IMR-90 (cell line): ENCODE results near the gene MYORG. TPM values are rescaled to one million over a fixed set of nuclear protein-coding genes. Genes with fewer than 3 reads are reported as not detected.

Experiments used
- ATAC-seq: fragments of 200-7000 bp; cut with Tn5 transposase; 2 replicates; pipeline ENCODE4 v1.9.1; 2020; ENCODE audit warnings: low read depth, mild to moderate bottlenecking, moderate library complexity
- BruUV-seq: library from RNA; stranded (reverse); fragments of 400-500 nt; replicated peaks from 2 replicates; lab custom pipeline; 2021; lab: Mats Ljungman, UMichigan
- CTCF ChIA-PET: fragments of 300-600 bp; formaldehyde crosslinking; extraction: SDS; loops from one replicate; lab custom pipeline; 2021; ENCODE audit warnings: antibody characterized with exemption; lab: Yijun Ruan, JAX
- POLR2A ChIA-PET: fragments of 300-600 bp; sonication (Branson Sonifier 250); formaldehyde crosslinking; loops from one replicate; lab custom pipeline; 2022; ENCODE audit warnings: antibody characterized with exemption; ENCODE audit not compliant: unreplicated experiment; lab: Charles Lee
- DNase-seq: peaks from one replicate; pipeline ENCODE4 v3.0.0; 2013
- H2AFZ ChIP-seq: replicated peaks from 2 replicates; pipeline ENCODE3; 2013; ENCODE audit warnings: low read length, mild to moderate bottlenecking; ENCODE audit not compliant: poor library complexity
- H2AK5ac ChIP-seq: 2 replicates; pipeline ENCODE4 v1.6.1; 2013; ENCODE audit warnings: low read depth, low read length, inconsistent platforms
- H2AK9ac ChIP-seq: replicated peaks from 2 replicates; pipeline ENCODE3; 2013; ENCODE audit warnings: mild to moderate bottlenecking, low read depth, low read length, moderate library complexity; ENCODE audit not compliant: poor library complexity
- H2BK120ac ChIP-seq: 2 replicates; pipeline ENCODE4 v1.6.1; 2013; ENCODE audit warnings: low read depth, low read length, inconsistent platforms
- H2BK15ac ChIP-seq: 3 replicates; pipeline ENCODE4 v1.6.1; 2013; ENCODE audit warnings: low read depth, low read length, inconsistent platforms
- H2BK20ac ChIP-seq: 2 replicates; pipeline ENCODE4 v1.6.1; 2013; ENCODE audit warnings: low read depth, mild to moderate bottlenecking, inconsistent platforms, low read length, moderate library complexity
- H2BK5ac ChIP-seq: 2 replicates; pipeline ENCODE4 v1.6.1; 2013; ENCODE audit warnings: mild to moderate bottlenecking, low read depth, low read length, inconsistent platforms; ENCODE audit not compliant: poor library complexity, severe bottlenecking
- H3K14ac ChIP-seq: replicated peaks from 2 replicates; pipeline ENCODE4 v1.6.1; 2013; ENCODE audit warnings: low read depth, low read length, inconsistent platforms
- H3K18ac ChIP-seq: 2 replicates; pipeline ENCODE4 v1.6.1; 2013; ENCODE audit warnings: low read depth, low read length, control low read depth
- H3K23ac ChIP-seq: 2 replicates; pipeline ENCODE4 v1.6.1; 2013; ENCODE audit warnings: low read depth, low read length, inconsistent platforms
- H3K27ac ChIP-seq: 2 replicates; pipeline ENCODE4 v1.5.1; 2013; ENCODE audit warnings: mild to moderate bottlenecking, control low read depth, low read length; ENCODE audit not compliant: insufficient read depth
- H3K27me3 ChIP-seq: 2 replicates; pipeline ENCODE4 v1.6.1; 2013; ENCODE audit warnings: low read length; ENCODE audit not compliant: control insufficient read depth, insufficient read depth
- H3K36me3 ChIP-seq: 2 replicates; pipeline ENCODE4 v1.6.1; 2013; ENCODE audit warnings: low read length, mixed read lengths; ENCODE audit not compliant: control insufficient read depth, insufficient read depth
- H3K4ac ChIP-seq: 2 replicates; pipeline ENCODE4 v1.6.1; 2013; ENCODE audit warnings: low read depth, low read length, inconsistent platforms
- H3K4me1 ChIP-seq: 2 replicates; pipeline ENCODE4 v1.6.1; 2013; ENCODE audit warnings: low read length, mixed read lengths; ENCODE audit not compliant: control insufficient read depth, insufficient read depth
- H3K4me2 ChIP-seq: 2 replicates; pipeline ENCODE4 v1.6.1; 2013; ENCODE audit warnings: low read depth, mild to moderate bottlenecking, control low read depth, low read length, moderate library complexity
- H3K4me3 ChIP-seq: 2 replicates; pipeline ENCODE4 v1.5.1; 2013; ENCODE audit warnings: low read depth, mild to moderate bottlenecking, control low read depth, low read length, moderate library complexity; ENCODE audit not compliant: insufficient read depth
- H3K56ac ChIP-seq: 2 replicates; pipeline ENCODE4 v1.6.1; 2013; ENCODE audit warnings: low read length, inconsistent platforms; ENCODE audit not compliant: insufficient read depth; ENCODE audit errors: extremely low read depth
- H3K79me1 ChIP-seq, 2 experiments: 2 replicates each; pipeline ENCODE4 v1.6.1; 2013; ENCODE audit warnings: low read length in 2 of 2, inconsistent platforms in 1 of 2, low read depth in 1 of 2
- H3K9ac ChIP-seq: 2 replicates; pipeline ENCODE4 v1.6.1; 2013; ENCODE audit warnings: low read depth, low read length, control low read depth
- H3K9me1 ChIP-seq: 2 replicates; pipeline ENCODE4 v1.6.1; 2013; ENCODE audit warnings: low read length, inconsistent platforms; ENCODE audit not compliant: insufficient read depth
- H3K9me3 ChIP-seq: 2 replicates; pipeline ENCODE4 v1.6.1; 2013; ENCODE audit warnings: low read length; ENCODE audit not compliant: control insufficient read depth, insufficient read depth
- H4K20me1 ChIP-seq: 2 replicates; pipeline ENCODE4 v1.6.1; 2013; ENCODE audit warnings: low read length, inconsistent platforms; ENCODE audit not compliant: insufficient read depth
- H4K5ac ChIP-seq: 2 replicates; pipeline ENCODE4 v1.6.1; 2013; ENCODE audit warnings: mild to moderate bottlenecking, low read depth, low read length, control low read depth
- H4K8ac ChIP-seq, 2 experiments: 2 replicates each; pipeline ENCODE4 v1.6.1; 2013; ENCODE audit warnings: low read depth in 2 of 2, low read length in 2 of 2, control low read depth in 1 of 2, inconsistent platforms in 1 of 2
- H4K91ac ChIP-seq: 2 replicates; pipeline ENCODE4 v1.6.1; 2013; ENCODE audit warnings: low read depth, low read length, inconsistent platforms; ENCODE audit not compliant: insufficient read depth
- BHLHE40 ChIP-seq: fragments of 150-350 bp; IDR thresholded peaks from 2 replicates; pipeline ENCODE4 v1.6.1; 2016; ENCODE audit warnings: mild to moderate bottlenecking, low read depth, low read length
- CEBPB ChIP-seq: IDR thresholded peaks from 2 replicates; pipeline ENCODE4 v1.6.1; 2012; ENCODE audit warnings: low read depth, low read length, improper control_type of control experiment
- CHD1 ChIP-seq: IDR thresholded peaks from 2 replicates; pipeline ENCODE4 v1.6.1; 2012; ENCODE audit warnings: low read depth, low read length, improper control_type of control experiment
- MAFK ChIP-seq: IDR thresholded peaks from 2 replicates; pipeline ENCODE4 v1.6.1; 2012; ENCODE audit warnings: low read depth, low read length, improper control_type of control experiment
- NFE2L2 ChIP-seq: fragments of 150-350 bp; IDR thresholded peaks from 2 replicates; pipeline ENCODE4 v1.6.1; 2016; ENCODE audit warnings: low read depth, mild to moderate bottlenecking, low read length
- RCOR1 ChIP-seq: IDR thresholded peaks from 2 replicates; pipeline ENCODE4 v1.6.1; 2012; ENCODE audit warnings: mild to moderate bottlenecking, low read length, improper control_type of control experiment; ENCODE audit not compliant: insufficient replicate concordance
- WGBS, 2 experiments: methylation state at CpG; one replicate each; pipeline versions ENCODE4 v1.1.5 to v1.1.7; 2013; ENCODE audit warnings: missing lambda C conversion rate in 2 of 2; ENCODE audit not compliant: insufficient read length in 1 of 2; ENCODE audit errors: extremely low coverage in 2 of 2; 5-methylcytosine and 5-hydroxymethylcytosine counted together
- dilution Hi-C: fragments of 300-500 bp; cut with HindIII; formaldehyde crosslinking; loops from one replicate; pipeline ENCODE4 v1.14.3; 2018; ENCODE audit warnings: low sequenced_read_pairs; ENCODE audit not compliant: unreplicated experiment
- in situ Hi-C: fragments of 300-500 bp; cut with MboI; formaldehyde crosslinking; loops from 3 replicates; pipeline ENCODE4 v1.14.3; 2019; ENCODE audit warnings: low sequenced_read_pairs, inconsistent platforms, mixed read lengths
- intact Hi-C: fragments of 100-400 bp; cut with micrococcal nuclease; formaldehyde crosslinking; loops from 2 replicates; pipeline ENCODE4 v1.10.0; 2022
- polyA plus RNA-seq, 3 experiments: library from polyadenylated mRNA; depleted of rRNA; stranded (reverse); fragments of >200 nt; gene quantifications; 2 replicates each; pipeline ENCODE4 v1.2.3, GENCODE V29; 2012; ENCODE audit warnings: low replicate concordance in 1 of 3
- total RNA-seq: library from RNA; depleted of rRNA; stranded (reverse); fragments of >200 nt; gene quantifications from 2 replicates; pipeline ENCODE4 v1.2.3, GENCODE V29; 2012
- TF ChIP-seq, protein P1 (sequence below): fragments of 150-350 bp; IDR thresholded peaks from 2 replicates; pipeline ENCODE4 v1.6.1; 2017; ENCODE audit warnings: mild to moderate bottlenecking, antibody characterized with exemption, low read length, low read depth
- TF ChIP-seq, protein P2 (sequence below): fragments of 150-350 bp; IDR thresholded peaks from 2 replicates; pipeline ENCODE4 v1.6.1; 2016; ENCODE audit warnings: low read depth, mild to moderate bottlenecking, low read length, moderate library complexity, borderline replicate concordance

The MYORG gene
- total and polyA plus RNA-seq, 2 of the 4 experiments (the other 2 are of a cell fraction), result 0.36 to 0.60 TPM

DNA sequence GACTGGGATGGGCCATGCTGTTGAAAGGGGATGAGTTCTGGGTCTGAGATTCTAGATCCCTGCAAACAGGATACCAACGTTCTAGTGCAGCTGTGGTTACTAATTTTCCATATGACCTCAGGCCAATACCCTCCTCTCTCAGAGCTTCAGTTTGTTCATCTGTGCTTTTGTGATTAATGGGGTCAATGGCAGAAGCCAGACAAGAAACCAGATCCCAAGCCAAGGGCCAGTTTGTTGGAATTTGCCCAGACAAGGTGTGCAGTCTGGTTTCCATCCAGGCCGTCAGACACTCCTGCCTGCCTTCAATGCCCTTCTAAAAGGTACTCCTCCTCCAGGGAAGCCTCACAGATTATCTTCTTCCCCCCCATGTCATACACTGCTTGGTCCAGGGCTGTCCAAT, 11.4 kb downstream of the MYORG start:
- no peak overlapping the region for H3K14ac ChIP-seq
- CTCF ChIA-PET, result no interaction called here
- no TSS peak for BruUV-seq

More for the DNA sequence above, 11.4 kb downstream of the MYORG start:
- intact Hi-C loops (no loop called here), dilution Hi-C loops (no loop called here), in situ Hi-C loops (no loop called here)
- WGBS, 2 experiments, result 100% methylated on average over 1 of the region's 2 CpGs; no CpG with 5 or more reads in 1 of the 2 experiments
- Histone ChIP-seq H2AK9ac (no peak overlapping the region), H4K91ac (no peak overlapping the region), H2BK5ac (no peak overlapping the region), H3K18ac (no peak overlapping the region), H3K4me2 (no peak overlapping the region), H3K27me3 (peaks cover 2% of the 10 kb centered on the region; the same call in 1 of the 2 replicates), H2BK120ac (no peak overlapping the region), H4K20me1 (no peaks in the 10 kb centered on the region), H3K27ac (no peak overlapping the region), H2BK15ac (no peak overlapping the region), H2AK5ac (no peak overlapping the region), H4K5ac (no peak overlapping the region), H3K9me1 (no peaks in the 10 kb centered on the region), H3K4me1 (no peaks in the 10 kb centered on the region), H3K4ac (no peak overlapping the region), H3K79me1 (no peaks in the 10 kb centered on the region), H3K56ac (no peak overlapping the region), H2BK20ac (no peak overlapping the region), H3K4me3 (no peak overlapping the region), H4K8ac (no peak overlapping the region), H2AFZ (no peak overlapping the region), H3K23ac (no peak overlapping the region), H3K9me3 (no peaks in the 10 kb centered on the region), H3K36me3 (no peaks in the 10 kb centered on the region), H3K9ac (no peak overlapping the region)
- DNase-seq, result no peak
- POLR2A ChIA-PET, result no interaction called here
- no peak for ATAC-seq
- TF ChIP-seq BHLHE40, result no peak
- no peak for TF ChIP-seq CEBPB
- TF ChIP-seq, protein P1, sequence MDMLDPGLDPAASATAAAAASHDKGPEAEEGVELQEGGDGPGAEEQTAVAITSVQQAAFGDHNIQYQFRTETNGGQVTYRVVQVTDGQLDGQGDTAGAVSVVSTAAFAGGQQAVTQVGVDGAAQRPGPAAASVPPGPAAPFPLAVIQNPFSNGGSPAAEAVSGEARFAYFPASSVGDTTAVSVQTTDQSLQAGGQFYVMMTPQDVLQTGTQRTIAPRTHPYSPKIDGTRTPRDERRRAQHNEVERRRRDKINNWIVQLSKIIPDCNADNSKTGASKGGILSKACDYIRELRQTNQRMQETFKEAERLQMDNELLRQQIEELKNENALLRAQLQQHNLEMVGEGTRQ, result no peak
- no peak for TF ChIP-seq CHD1
- no peak for TF ChIP-seq RCOR1
- TF ChIP-seq MAFK, result no peak
- no peak for TF ChIP-seq NFE2L2
- TF ChIP-seq, protein P2, sequence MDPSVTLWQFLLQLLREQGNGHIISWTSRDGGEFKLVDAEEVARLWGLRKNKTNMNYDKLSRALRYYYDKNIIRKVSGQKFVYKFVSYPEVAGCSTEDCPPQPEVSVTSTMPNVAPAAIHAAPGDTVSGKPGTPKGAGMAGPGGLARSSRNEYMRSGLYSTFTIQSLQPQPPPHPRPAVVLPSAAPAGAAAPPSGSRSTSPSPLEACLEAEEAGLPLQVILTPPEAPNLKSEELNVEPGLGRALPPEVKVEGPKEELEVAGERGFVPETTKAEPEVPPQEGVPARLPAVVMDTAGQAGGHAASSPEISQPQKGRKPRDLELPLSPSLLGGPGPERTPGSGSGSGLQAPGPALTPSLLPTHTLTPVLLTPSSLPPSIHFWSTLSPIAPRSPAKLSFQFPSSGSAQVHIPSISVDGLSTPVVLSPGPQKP, result no peak
